SU-DHL-6 (cell line): ENCODE measurements around the gene TENM4.

Experiments used
- H2AFZ ChIP-seq: fragments of 200-600 bp; sonication (generic); 2 replicates; pipeline ENCODE4 v1.6.1; 2014; ENCODE audit warnings: low read depth, mild to moderate bottlenecking, moderate library complexity, mixed read lengths, antibody characterized with exemption, low read length; ENCODE audit not compliant: severe bottlenecking
- H3F3A ChIP-seq: fragments of 200-600 bp; shearing (Covaris generic); 2 replicates; pipeline ENCODE4 v1.6.0; 2016; ENCODE audit warnings: antibody characterized with exemption, mild to moderate bottlenecking; ENCODE audit not compliant: insufficient read depth
- H3K27ac ChIP-seq: fragments of 200-600 bp; sonication (generic); 2 replicates; pipeline ENCODE4 v1.5.1; 2016; ENCODE audit warnings: low read depth, mild to moderate bottlenecking, low read length, moderate library complexity, mixed read lengths
- H3K27me3 ChIP-seq: fragments of 200-600 bp; sonication (generic), shearing (Covaris generic); 2 replicates; pipeline ENCODE4 v1.6.0; 2014; ENCODE audit warnings: mild to moderate bottlenecking, low read length
- H3K36me3 ChIP-seq: fragments of 200-600 bp; sonication (generic); 2 replicates; pipeline ENCODE4 v1.6.1; 2014; ENCODE audit warnings: mild to moderate bottlenecking, low read length, mixed read lengths
- H3K4me2 ChIP-seq: fragments of 300-600, 200-600 bp; shearing (Covaris generic), sonication (generic); 2 replicates; pipeline ENCODE4 v1.6.0; 2014; ENCODE audit warnings: low read length, low read depth, mild to moderate bottlenecking; ENCODE audit not compliant: poor library complexity, severe bottlenecking
- H3K4me3 ChIP-seq: fragments of 200-600 bp; sonication (generic); 2 replicates; pipeline ENCODE4 v1.5.1; 2014; ENCODE audit warnings: antibody characterized with exemption, low read length, mild to moderate bottlenecking, mixed read lengths; ENCODE audit not compliant: insufficient read depth, poor library complexity, severe bottlenecking
- H3K79me2 ChIP-seq: fragments of 200-600 bp; sonication (generic); 2 replicates; pipeline ENCODE4 v1.6.1; 2014; ENCODE audit warnings: mild to moderate bottlenecking, low read length, moderate library complexity; ENCODE audit not compliant: insufficient read depth
- H3K9ac ChIP-seq: fragments of 200-600 bp; sonication (generic); 2 replicates; pipeline ENCODE4 v1.7.0; 2014; ENCODE audit warnings: mild to moderate bottlenecking, low read length
- H3K9me2 ChIP-seq: fragments of 200-600 bp; sonication (generic); replicated peaks from 2 replicates; pipeline ENCODE4 v1.6.1; 2014; ENCODE audit warnings: low read length; ENCODE audit not compliant: insufficient read depth
- H3K9me3 ChIP-seq: fragments of 200-600 bp; sonication (generic); 2 replicates; pipeline ENCODE4 v1.6.1; 2014; ENCODE audit warnings: low read length, mixed read lengths; ENCODE audit not compliant: insufficient read depth
- H4K20me1 ChIP-seq: fragments of 200-600 bp; sonication (generic); 2 replicates; pipeline ENCODE4 v1.6.1; 2014; ENCODE audit warnings: low read depth, mild to moderate bottlenecking, antibody characterized with exemption, low read length, moderate library complexity, mixed read lengths
- CTCF ChIP-seq: fragments of 200-600 bp; sonication (generic); IDR thresholded peaks from one replicate; pipeline ENCODE4 v1.5.1; 2017; ENCODE audit warnings: antibody characterized with exemption, mild to moderate bottlenecking, low read length, moderate library complexity; ENCODE audit not compliant: insufficient read depth, poor library complexity, severe bottlenecking
- EZH2phosphoT487 ChIP-seq: fragments of 200-600 bp; sonication (generic), shearing (Covaris generic); conservative IDR thresholded peaks from 2 replicates; pipeline ENCODE4 v1.6.1; 2018; ENCODE audit warnings: mild to moderate bottlenecking, antibody characterized with exemption, low read length, moderate library complexity, mixed read lengths

Gene TENM4

GRCh38 chr11:78855116-78855515, 585.7 kb downstream of the TENM4 start:
- H3K9ac ChIP-seq: no peak overlapping the region
- no peaks in the 10 kb centered on the region for H3F3A ChIP-seq
- H4K20me1 ChIP-seq: no peaks in the 10 kb centered on the region
- no peaks in the 10 kb centered on the region for H3K79me2 ChIP-seq
- H3K9me3 ChIP-seq: no peaks in the 10 kb centered on the region
- H3K27ac ChIP-seq: no peak overlapping the region
- no peaks in the 10 kb centered on the region for H3K36me3 ChIP-seq
- no peak overlapping the region for H3K4me2 ChIP-seq
- no peaks in the 10 kb centered on the region for H3K9me2 ChIP-seq
- H2AFZ ChIP-seq: no peak overlapping the region
- no peak overlapping the region for H3K4me3 ChIP-seq
- no peaks in the 10 kb centered on the region for H3K27me3 ChIP-seq
- TF ChIP-seq EZH2phosphoT487 (no peak), CTCF (no peak)

DNA sequence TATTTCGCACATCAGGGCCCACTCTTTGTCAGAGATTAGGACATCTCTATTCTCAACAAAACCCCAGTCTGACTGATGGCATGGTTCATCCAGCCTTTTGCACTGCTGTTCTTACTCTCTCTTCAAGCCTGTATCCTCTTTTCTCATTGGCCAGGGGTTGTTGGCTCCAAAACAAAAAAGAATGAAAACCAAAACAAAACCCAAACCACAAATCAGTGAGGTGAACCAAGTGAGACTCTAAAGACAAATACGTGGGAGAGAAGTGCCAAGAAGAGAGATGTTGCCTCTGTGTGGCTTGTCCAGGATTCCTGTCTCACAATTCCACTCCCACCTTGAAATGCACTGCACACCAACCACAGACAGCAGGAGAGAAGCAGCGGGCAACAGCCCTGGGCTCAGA, 587.3 kb downstream of the TENM4 start:
- Histone ChIP-seq H3F3A (no peaks in the 10 kb centered on the region), H2AFZ (no peak overlapping the region)
- TF ChIP-seq CTCF (no peak), EZH2phosphoT487 (no peak)

DNA sequence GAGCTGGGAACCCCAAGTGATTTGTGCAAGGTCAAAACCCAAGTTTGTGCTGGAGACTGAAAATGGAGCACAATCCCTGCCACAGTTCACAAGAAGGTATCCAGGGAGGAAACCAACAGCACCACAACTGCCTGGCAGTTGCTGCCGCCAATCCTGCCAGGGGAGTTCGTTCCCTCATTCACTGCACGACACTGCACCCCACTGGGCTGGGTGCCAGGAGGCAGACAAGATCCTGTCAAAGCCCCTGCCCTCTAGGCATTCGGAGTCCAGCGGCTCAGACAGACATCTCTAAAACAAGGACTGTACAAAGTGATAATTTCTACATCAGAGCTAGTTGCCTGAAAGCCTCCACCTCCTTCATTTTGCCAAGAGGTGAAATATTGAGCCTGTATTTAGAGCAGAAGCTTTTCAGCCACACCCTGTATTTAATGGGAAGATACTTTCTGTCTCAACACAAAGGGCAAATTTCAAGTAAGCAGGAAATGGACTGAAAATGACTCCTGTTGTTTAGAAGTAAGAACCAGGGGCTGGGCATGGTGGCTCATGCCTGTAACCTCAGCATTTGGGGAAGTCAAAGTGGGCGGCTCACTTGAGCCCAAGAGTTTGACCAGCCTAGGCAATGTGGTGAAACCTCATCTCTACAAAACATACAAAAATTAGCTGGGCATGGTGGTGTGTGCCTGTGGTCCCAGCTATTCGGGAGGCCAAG, 588.8 kb downstream of the TENM4 start:
- Histone ChIP-seq H3K36me3 (no peaks in the 10 kb centered on the region), H3K4me3 (no peak overlapping the region), H3K9me3 (no peaks in the 10 kb centered on the region), H2AFZ (no peak overlapping the region), H4K20me1 (no peaks in the 10 kb centered on the region), H3K9ac (no peak overlapping the region), H3K9me2 (no peaks in the 10 kb centered on the region), H3F3A (no peaks in the 10 kb centered on the region), H3K27ac (no peak overlapping the region), H3K27me3 (no peaks in the 10 kb centered on the region), H3K4me2 (no peak overlapping the region), H3K79me2 (no peaks in the 10 kb centered on the region)
- TF ChIP-seq EZH2phosphoT487: no peak
- no peak for TF ChIP-seq CTCF

More for the DNA sequence above, 587.3 kb downstream of the TENM4 start:
- Histone ChIP-seq H3K79me2 (no peaks in the 10 kb centered on the region), H4K20me1 (no peaks in the 10 kb centered on the region), H3K9ac (no peak overlapping the region), H3K9me3 (no peaks in the 10 kb centered on the region), H3K9me2 (no peaks in the 10 kb centered on the region), H3K27ac (no peak overlapping the region), H3K4me3 (no peak overlapping the region), H3K4me2 (no peak overlapping the region), H3K36me3 (no peaks in the 10 kb centered on the region), H3K27me3 (no peaks in the 10 kb centered on the region)
